Testis (tissue), 2 donors: ENCODE results near the gene CCDC93.

Source experiments
- POLR2A ChIP-seq: fragments of 450-650 bp; IDR thresholded peaks from one replicate; pipeline ENCODE4 v1.6.1; 2017; ENCODE audit warnings: antibody characterized with exemption, mild to moderate bottlenecking, moderate library complexity
- TF ChIP-seq, protein P1 (sequence below), 3 experiments: fragments of 450-650 bp in 2 of 3; fragments of 200-600 bp in 1 of 3; sonication (generic) in 1 of 3; IDR thresholded peaks; one replicate each; pipeline ENCODE4 v1.5.1; 2016 to 2019; ENCODE audit warnings: antibody characterized with exemption in 3 of 3, mild to moderate bottlenecking in 2 of 3, moderate library complexity in 1 of 3

DNA sequence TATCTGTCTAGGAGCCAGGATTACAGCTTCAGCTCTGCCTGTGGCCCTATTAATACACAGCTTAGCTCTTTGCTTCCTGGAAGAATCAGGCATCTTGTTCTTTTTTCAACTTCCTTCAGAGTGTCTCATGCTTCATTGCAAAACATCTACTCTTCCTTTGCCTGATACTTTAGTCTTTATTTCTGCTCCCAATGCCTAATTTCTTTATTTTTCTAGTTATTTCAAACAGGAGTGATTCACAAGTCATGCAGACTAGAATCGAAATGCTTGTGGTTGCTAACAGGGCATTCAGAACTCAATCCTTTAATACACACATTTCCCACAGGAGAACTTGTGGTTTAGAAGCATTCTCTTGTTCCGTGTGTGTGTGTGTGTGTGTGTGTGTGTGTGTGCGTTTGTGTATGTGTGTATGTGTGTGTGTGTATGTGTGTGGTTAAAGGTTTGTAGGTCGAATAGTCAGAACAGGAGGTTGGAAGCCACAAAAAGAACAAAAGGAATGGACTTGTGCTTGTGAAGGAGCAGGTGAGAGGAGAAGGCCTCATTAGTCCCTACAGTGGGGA is 46.1 kb upstream of the CCDC93 start:
- TF ChIP-seq, protein P1, sequence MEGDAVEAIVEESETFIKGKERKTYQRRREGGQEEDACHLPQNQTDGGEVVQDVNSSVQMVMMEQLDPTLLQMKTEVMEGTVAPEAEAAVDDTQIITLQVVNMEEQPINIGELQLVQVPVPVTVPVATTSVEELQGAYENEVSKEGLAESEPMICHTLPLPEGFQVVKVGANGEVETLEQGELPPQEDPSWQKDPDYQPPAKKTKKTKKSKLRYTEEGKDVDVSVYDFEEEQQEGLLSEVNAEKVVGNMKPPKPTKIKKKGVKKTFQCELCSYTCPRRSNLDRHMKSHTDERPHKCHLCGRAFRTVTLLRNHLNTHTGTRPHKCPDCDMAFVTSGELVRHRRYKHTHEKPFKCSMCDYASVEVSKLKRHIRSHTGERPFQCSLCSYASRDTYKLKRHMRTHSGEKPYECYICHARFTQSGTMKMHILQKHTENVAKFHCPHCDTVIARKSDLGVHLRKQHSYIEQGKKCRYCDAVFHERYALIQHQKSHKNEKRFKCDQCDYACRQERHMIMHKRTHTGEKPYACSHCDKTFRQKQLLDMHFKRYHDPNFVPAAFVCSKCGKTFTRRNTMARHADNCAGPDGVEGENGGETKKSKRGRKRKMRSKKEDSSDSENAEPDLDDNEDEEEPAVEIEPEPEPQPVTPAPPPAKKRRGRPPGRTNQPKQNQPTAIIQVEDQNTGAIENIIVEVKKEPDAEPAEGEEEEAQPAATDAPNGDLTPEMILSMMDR (IDR thresholded peaks at IDR 0.05) = no peak
- TF ChIP-seq POLR2A = no peak
